ENCODE measurements around the gene PTPN1.

The PTPN1 gene

GRCh38 chr20:50575865-50576720 is 65.9 kb downstream of the PTPN1 start:
- DNase-seq (ENCODE audit: low read depth, low spot score), result peak; percentile 38

- no peak for DNase-seq (ENCODE audit: low read depth, low spot score)
Measured at GRCh38 chr20:50577175-50578018, 67.2 kb downstream of the PTPN1 start.

- DNase-seq (ENCODE audit: low read depth, low spot score), result no peak
Measured at GRCh38 chr20:50578061-50578777, 68.0 kb downstream of the PTPN1 start.

- no peak for DNase-seq (ENCODE audit: low read depth, low spot score)
Measured at GRCh38 chr20:50578778-50579165, 68.6 kb downstream of the PTPN1 start.

GRCh38 chr20:50579511-50579910 is 69.3 kb downstream of the PTPN1 start:
- DNase-seq (ENCODE audit: low read depth, low spot score), result no peak

- peak; percentile 30 for DNase-seq (ENCODE audit: low read depth, low spot score)
Measured at GRCh38 chr20:50580016-50580747, 70.0 kb downstream of the PTPN1 start.

- DNase-seq (ENCODE audit: low read depth, low spot score), result no peak
Measured at GRCh38 chr20:50580842-50581544, 70.8 kb downstream of the PTPN1 start.

- DNase-seq (ENCODE audit: low read depth, low spot score), result no peak
Measured at GRCh38 chr20:50582092-50582491, 71.9 kb downstream of the PTPN1 start.

GRCh38 chr20:50582591-50583234 is 72.5 kb downstream of the PTPN1 start:
- DNase-seq (ENCODE audit: low read depth, low spot score), result no peak

GRCh38 chr20:50583442-50584150 is 73.4 kb downstream of the PTPN1 start:
- DNase-seq (ENCODE audit: low read depth, low spot score), result no peak

GRCh38 chr20:50584687-50585086 is 74.5 kb downstream of the PTPN1 start:
- DNase-seq (ENCODE audit: low read depth, low spot score), result no peak

GRCh38 chr20:50585214-50585613 is 75.0 kb downstream of the PTPN1 start:
- no peak for DNase-seq (ENCODE audit: low read depth, low spot score)

GRCh38 chr20:50585678-50586077 is 75.5 kb downstream of the PTPN1 start:
- DNase-seq (ENCODE audit: low read depth, low spot score), result no peak

- no peak for DNase-seq (ENCODE audit: low read depth, low spot score)
Measured at GRCh38 chr20:50586531-50587232, 76.5 kb downstream of the PTPN1 start.

- DNase-seq (ENCODE audit: low read depth, low spot score), result no peak
Measured at GRCh38 chr20:50587291-50587961, 77.2 kb downstream of the PTPN1 start.

GRCh38 chr20:50588034-50588736 is 78.0 kb downstream of the PTPN1 start:
- DNase-seq (ENCODE audit: low read depth, low spot score), result peak; percentile 54

GRCh38 chr20:50589548-50590347 is 79.6 kb downstream of the PTPN1 start:
- DNase-seq (ENCODE audit: low read depth, low spot score), result no peak

Measured in activated naive CD8-positive, alpha-beta T cell treated with anti-CD3 and anti-CD28 coated beads, Interleukin-2, amount 50 U/mL, for 16 hours (primary cell).